Frontal cortex (tissue), 4 donors: ENCODE results near the gene KRTAP10-7. TPM values are rescaled to one million over a fixed set of nuclear protein-coding genes. Genes with fewer than 3 reads are reported as not detected.
"Not testable (repeated sequence)": the region's sequence is repeated elsewhere in the genome, so short reads cannot be mapped to it uniquely, and the experiment has no call there.

ENCODE experiments used
- DNase-seq, 2 donors: peaks; one replicate each; pipeline ENCODE4 v3.0.0; 2012; ENCODE audit warnings: low spot score in 2 of 2
- FAIRE-seq: peaks from 2 replicates; lab custom pipeline; 2012; peaks lifted over from hg19 to GRCh38; lab: Jason Lieb, UNC
- total RNA-seq: library from RNA; depleted of rRNA; stranded (reverse); fragments of >200 nt; gene quantifications from one replicate; pipeline ENCODE4 v1.2.3, GENCODE V29; 2014
- donor health status: control.
- donor health status: control.
- donor health status: control.

KRTAP10-7 gene
- total RNA-seq, 1 donor from 2014 or later = not detected

DNA sequence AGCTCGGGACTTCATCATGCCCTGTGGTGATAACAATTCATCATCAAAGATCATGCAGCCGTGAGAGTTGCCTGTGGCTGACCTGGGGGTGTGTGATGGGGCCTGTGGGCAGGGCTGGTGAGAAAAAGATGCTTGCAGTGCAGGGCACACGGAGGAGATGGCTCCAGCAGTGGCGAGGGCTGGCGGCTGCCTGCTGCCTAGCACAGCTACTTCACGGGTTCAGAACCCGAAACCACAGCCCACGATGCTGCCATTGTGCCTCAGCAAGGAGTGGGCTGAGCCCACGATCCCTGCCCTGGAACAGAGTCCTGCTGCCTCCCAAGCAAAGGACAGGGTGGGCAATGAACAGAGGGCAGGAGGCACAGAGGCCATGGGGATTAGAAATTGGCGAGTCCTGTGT, 25.9 kb downstream of the KRTAP10-7 start:
- DNase-seq = no peak

GRCh38 chr21:44626673-44627143, 26.3 kb downstream of the KRTAP10-7 start, which contains the start of gene KRTAP10-9:
KRTAP10-9 (plus strand) TSS chr21:44627093; CDS start chr21:44627172, 79 bp downstream.
- DNase-seq (no peak), FAIRE-seq (no peak)

More for the DNA sequence above, 25.9 kb downstream of the KRTAP10-7 start:
- FAIRE-seq = no peak

GRCh38 chr21:44627181-44627822, 26.9 kb downstream of the KRTAP10-7 start:
- not testable (repeated sequence) for DNase-seq, FAIRE-seq

DNA sequence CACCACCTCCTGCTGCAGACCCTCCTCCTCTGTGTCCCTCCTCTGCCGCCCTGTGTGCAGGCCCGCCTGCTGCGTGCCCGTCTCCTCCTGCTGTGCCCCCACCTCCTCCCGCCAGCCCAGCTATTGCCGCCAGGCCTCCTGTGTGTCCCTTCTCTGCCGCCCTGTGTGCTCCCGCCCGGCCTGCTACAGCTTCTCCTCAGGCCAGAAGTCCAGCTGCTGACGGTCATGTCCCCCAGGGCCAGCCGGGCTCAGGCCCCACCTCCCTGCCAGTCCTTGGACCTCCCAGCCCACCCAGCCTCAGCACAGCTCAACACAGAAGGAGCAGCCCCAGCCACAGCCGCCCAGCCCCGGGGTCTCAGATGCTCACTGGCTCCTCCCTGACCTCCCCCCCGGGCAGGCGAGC, 27.4 kb downstream of the KRTAP10-7 start:
- not testable (repeated sequence) for FAIRE-seq, DNase-seq

DNA sequence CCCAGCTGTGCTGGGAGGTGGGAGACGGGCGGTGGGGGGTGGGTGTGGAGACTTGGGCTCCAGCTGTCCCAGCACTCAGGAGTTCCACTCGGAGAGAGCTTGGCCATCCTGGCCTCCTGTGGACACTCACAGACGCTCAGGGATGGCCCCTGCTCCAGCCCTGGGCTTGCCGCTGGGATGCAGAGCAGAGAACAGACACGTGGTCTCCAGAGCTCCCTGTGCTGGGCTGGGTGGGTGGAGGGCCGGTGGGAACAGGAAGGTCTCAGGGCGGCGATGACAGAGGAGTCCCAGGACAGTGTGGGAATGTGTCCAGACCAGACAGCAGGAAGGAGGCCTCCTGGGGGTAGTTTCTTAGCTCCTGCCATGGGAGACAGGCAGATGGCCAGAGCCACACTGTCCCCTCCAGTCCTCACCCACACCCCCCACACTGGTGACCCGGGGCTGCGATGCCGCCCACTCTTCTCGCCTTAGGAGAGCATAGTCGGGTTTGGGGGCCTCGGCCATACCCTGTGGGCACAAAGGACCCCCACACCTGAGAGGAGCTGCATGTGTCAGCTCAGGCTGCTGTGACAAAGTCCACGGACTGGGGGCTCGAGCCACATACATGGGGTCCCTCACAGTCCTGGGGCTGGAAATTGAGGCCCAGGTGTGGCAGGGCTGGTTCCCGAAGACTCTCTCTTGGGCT, 28.5 kb downstream of the KRTAP10-7 start:
- FAIRE-seq = no peak
- DNase-seq = no peak

- DNase-seq = no peak
- no peak for FAIRE-seq
These were observed 30.0 kb downstream of the KRTAP10-7 start for GRCh38 chr21:44630440-44630839.

DNA sequence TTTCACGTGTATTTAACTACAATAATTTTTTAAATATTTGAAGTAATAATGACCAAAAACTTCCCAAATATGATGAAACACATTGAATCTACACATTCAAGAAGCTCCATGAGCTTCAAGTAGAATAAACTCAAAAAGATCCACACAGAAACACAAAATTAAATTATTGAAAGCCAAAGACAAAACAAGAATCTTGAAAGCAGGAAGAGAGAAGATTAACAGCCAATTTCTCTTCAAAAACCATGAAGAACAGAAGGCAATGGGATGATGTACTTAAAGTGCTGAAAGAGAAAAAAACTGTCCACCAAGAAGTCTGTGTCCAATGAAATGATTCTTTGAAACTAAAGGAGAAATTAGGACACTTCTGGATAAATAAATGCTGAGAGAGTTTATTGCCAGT, 31.7 kb downstream of the KRTAP10-7 start:
- DNase-seq (no peak), FAIRE-seq (no peak)

DNA sequence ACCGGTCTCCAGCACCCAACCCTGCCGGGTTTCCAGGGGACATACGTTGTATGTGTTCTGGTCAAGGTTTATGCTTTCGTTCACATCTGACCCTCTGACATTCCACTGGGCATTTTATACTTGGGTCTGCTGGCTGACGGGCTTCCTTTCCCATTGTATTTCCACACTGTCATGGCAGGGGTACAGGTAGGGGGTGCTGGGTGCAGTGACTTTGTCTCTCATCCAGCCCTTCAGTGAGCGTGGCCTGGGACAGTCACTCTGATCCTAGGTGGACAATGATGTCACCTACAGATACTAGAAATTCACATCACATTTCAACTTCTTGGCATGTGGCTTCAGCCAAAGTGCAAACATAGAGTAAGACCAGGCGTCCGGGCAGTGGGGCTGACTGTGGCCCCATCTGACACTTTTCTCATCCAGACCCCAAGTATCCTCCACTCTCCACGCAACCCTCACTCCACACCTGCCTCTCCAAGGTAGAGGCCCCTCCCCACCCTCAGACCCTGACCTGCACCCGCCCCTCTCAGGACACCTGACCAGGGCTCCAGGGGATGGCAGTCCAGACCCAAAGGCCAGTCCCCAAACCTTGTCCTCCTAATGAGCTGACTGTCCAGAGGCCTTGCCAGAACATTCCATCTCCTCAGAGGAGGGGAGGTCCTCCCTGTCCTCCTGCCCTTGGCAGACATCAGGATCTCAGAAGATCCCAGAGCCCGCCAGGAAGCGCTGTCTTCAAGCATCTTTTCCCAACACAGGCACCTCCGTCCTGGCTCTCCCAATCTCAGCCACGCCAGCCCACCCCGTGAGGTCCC, 36.0 kb downstream of the KRTAP10-7 start:
- DNase-seq (no peak), FAIRE-seq (no peak)

DNA sequence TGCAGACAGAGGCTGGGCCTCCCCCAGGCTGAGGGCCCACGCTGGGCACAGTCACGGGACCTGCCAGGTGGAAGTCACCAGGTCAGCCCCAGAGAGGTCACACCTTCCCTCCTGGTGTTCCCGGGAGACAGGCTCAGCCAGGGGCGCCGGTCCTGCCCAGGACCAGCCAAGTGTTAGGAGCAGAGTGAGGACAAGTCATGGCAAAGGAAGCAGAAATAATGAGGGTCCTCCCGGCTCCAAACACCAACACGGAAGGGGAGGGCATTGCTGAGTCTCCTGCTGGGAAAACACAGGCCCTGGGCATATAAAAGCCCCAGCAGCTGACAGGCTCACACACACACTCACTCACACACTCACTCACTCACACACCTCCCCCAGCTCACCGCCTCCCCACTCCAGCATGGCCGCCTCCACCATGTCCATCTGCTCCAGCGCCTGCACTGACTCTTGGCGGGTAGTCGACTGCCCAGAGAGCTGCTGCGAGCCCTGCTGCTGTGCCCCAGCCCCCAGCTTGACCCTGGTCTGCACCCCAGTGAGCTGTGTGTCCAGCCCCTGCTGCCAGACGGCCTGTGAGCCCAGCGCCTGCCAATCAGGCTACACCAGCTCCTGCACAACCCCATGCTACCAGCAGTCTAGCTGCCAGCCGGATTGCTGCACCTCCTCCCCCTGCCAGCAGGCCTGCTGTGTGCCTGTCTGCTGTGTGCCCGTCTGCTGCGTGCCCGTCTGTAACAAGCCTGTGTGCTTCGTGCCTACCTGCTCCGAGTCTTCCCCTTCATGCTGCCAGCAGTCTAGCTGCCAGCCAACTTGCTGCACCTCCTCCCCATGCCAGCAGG, 36.8 kb downstream of the KRTAP10-7 start, which contains the start of gene KRTAP10-10:
KRTAP10-10 (plus strand) TSS at position 339 of the 833 bp plus-strand sequence; CDS start at position 401, 62 bp downstream.
- DNase-seq (no peak), FAIRE-seq (no peak)

- not testable (repeated sequence) for FAIRE-seq, DNase-seq
These were observed 37.5 kb downstream of the KRTAP10-7 start for GRCh38 chr21:44637851-44638348.

GRCh38 chr21:44638506-44639330, 38.3 kb downstream of the KRTAP10-7 start:
- not testable (repeated sequence) for DNase-seq, FAIRE-seq

GRCh38 chr21:44639331-44639655, 38.9 kb downstream of the KRTAP10-7 start:
- FAIRE-seq (no peak), DNase-seq (no peak)

DNA sequence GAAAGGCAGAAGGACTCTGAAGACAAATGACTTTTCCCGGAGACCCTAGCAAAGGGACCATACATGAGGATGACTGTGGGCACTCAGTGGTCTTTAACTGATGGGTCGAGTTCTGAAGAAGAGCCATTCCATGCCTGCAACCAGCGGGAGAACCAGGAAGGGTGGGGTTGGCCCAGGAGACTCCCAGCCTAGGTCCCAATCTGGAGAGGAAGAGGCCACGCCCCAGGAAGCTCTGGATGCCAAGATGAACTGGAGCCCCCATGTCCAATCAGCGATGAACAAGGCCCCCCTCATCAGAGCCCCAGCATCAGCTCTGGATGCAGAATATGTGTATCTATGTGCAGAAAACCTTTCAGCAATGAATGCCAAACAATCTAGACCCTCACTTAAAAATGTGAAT, 40.4 kb downstream of the KRTAP10-7 start:
- FAIRE-seq = no peak
- DNase-seq = no peak

DNA sequence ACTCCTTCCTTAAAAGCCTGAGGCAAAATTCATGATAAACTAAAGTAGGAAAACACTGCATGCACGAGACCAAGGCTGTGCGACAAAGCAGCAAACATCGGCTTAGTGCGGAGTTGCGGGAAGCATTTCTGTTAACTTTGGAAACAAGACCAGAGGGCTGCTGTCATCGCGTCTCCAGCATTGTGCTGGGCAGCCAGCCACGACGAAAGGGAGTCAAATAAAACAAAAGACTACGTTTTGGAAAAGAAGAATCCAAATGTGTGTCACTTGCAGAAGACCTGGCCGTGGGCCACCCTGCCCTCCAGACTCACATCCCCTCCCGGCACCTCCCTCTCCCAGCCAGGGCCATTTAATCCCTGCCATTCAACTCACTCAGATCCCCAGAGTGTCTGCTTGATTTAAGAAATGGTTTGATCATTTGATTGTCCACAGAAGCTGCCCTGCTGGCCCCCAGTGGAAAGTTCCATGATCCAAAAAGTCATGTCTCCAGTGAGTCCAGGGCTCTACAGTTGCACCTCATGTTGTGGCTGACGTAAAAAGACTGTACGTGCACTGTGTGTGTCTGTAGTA, 43.4 kb downstream of the KRTAP10-7 start:
- no peak for FAIRE-seq
- DNase-seq = no peak

GRCh38 chr21:44644878-44645277, 44.5 kb downstream of the KRTAP10-7 start:
- FAIRE-seq (no peak), DNase-seq (no peak)

- not testable (repeated sequence) for DNase-seq, FAIRE-seq
These were observed 46.2 kb downstream of the KRTAP10-7 start, which contains the start of gene KRTAP10-11 for GRCh38 chr21:44646366-44647221. KRTAP10-11 (plus strand) TSS chr21:44646414; CDS start chr21:44646459, 45 bp downstream.

GRCh38 chr21:44647222-44647552, 46.8 kb downstream of the KRTAP10-7 start:
- DNase-seq (no peak), FAIRE-seq (no peak)
